Stimulated activated CD4-positive, alpha-beta T cell treated with anti-CD3 and anti-CD28 coated beads, Interleukin-1b, Interleukin-23, amount 100 ng/mL, for 48 hours (primary cell): ENCODE measurements around the gene ARRB1.
"Not testable (repeated sequence)": the region's sequence is repeated elsewhere in the genome, so short reads cannot be mapped to it uniquely, and the experiment has no call there.

Source experiments
- DNase-seq: peaks from one replicate; pipeline ENCODE4 v3.0.0-alpha.2; 2020

Gene ARRB1

GRCh38 chr11:75298191-75298975, 53.1 kb downstream of the ARRB1 start:
- no peak for DNase-seq

- DNase-seq, result no peak
Measured at GRCh38 chr11:75293903-75294302, 57.6 kb downstream of the ARRB1 start.

- no peak for DNase-seq
Measured at GRCh38 chr11:75292943-75293342, 58.5 kb downstream of the ARRB1 start.

GRCh38 chr11:75291741-75292140, 59.7 kb downstream of the ARRB1 start:
- no peak for DNase-seq

- DNase-seq, result no peak
Measured at GRCh38 chr11:75289919-75290318, 61.5 kb downstream of the ARRB1 start.

- DNase-seq, result no peak
Measured at GRCh38 chr11:75289511-75289760, 62.0 kb downstream of the ARRB1 start.

GRCh38 chr11:75287579-75287978, 63.9 kb downstream of the ARRB1 start:
- DNase-seq, result no peak

GRCh38 chr11:75286826-75287465, 64.5 kb downstream of the ARRB1 start:
- DNase-seq, result no peak

- no peak for DNase-seq
Measured at GRCh38 chr11:75285776-75286360, 65.6 kb downstream of the ARRB1 start.

- no peak for DNase-seq
Measured at GRCh38 chr11:75283391-75283931, 68.0 kb downstream of the ARRB1 start.

- no peak for DNase-seq
Measured at GRCh38 chr11:75281469-75282095, 69.9 kb downstream of the ARRB1 start.

GRCh38 chr11:75280770-75281468, 70.5 kb downstream of the ARRB1 start:
- no peak for DNase-seq

GRCh38 chr11:75280227-75280701, 71.2 kb downstream of the ARRB1 start:
- DNase-seq, result peak; percentile 73

- DNase-seq, result no peak
Measured at GRCh38 chr11:75279273-75279672, 72.2 kb downstream of the ARRB1 start.

- DNase-seq, result no peak
Measured at GRCh38 chr11:75277991-75278790, 73.3 kb downstream of the ARRB1 start.

GRCh38 chr11:75277211-75277805, 74.2 kb downstream of the ARRB1 start:
- DNase-seq, result no peak

- DNase-seq, result no peak
Measured at GRCh38 chr11:75276686-75277085, 74.8 kb downstream of the ARRB1 start.

- DNase-seq, result no peak
Measured at GRCh38 chr11:75276186-75276585, 75.3 kb downstream of the ARRB1 start.

GRCh38 chr11:75275581-75275980, 75.9 kb downstream of the ARRB1 start:
- DNase-seq, result peak; percentile 55

- DNase-seq, result not testable (repeated sequence)
Measured at GRCh38 chr11:75274716-75275115, 76.7 kb downstream of the ARRB1 start.
